AG04449 (cell line): ENCODE data around the gene HRC.

Source experiments
- CTCF ChIA-PET: fragments of 350-600 bp; formaldehyde crosslinking; extraction: SDS; loops from one replicate; lab custom pipeline; 2021; ENCODE audit warnings: antibody characterized with exemption; lab: Yijun Ruan, JAX
- POLR2A ChIA-PET: fragments of 400-600, 350-600 bp; formaldehyde crosslinking; extraction: SDS; loops from one replicate; lab custom pipeline; 2020; ENCODE audit warnings: antibody characterized with exemption, inconsistent platforms; lab: Yijun Ruan, JAX
- DNase-seq: peaks from one replicate; pipeline ENCODE4 v3.0.0-alpha.2; 2010; ENCODE audit warnings: low read depth, low spot score
- H3K4me3 ChIP-seq: 2 replicates; pipeline ENCODE4 v1.5.1; 2011; ENCODE audit warnings: low read depth, mild to moderate bottlenecking, control low read depth, low read length
- CTCF ChIP-seq: IDR thresholded peaks from one replicate; pipeline ENCODE4 v1.5.1; 2011; ENCODE audit warnings: mild to moderate bottlenecking, moderate library complexity, low read length, control low read depth, inconsistent platforms; ENCODE audit not compliant: insufficient read depth; ENCODE audit errors: missing control alignments

Gene HRC

GRCh38 chr19:49161987-49162386 is 6.8 kb upstream of the HRC start:
- no peak overlapping the region for H3K4me3 ChIP-seq
- ChIA-PET CTCF (interaction anchor here (1.4 to 4.6 kb wide), 2 partner anchors 16 to 37 kb away, joined by 3 to 29 read pairs; no protein-coding TSS in a partner anchor), POLR2A (interaction anchor here (1.1 kb wide), 2 partner anchors 14 to 15 kb away, joined by 3 to 4 read pairs; no protein-coding TSS in a partner anchor)
- TF ChIP-seq CTCF: no peak
- DNase-seq: no peak

- DNase-seq: no peak
- POLR2A ChIA-PET: no interaction called here
- H3K4me3 ChIP-seq: no peak overlapping the region
- CTCF ChIA-PET: interaction anchor here (0.9 to 2.3 kb wide), 9 partner anchors 10 to 86 kb away, joined by 3 to 6 read pairs (median 4); no protein-coding TSS in a partner anchor
- TF ChIP-seq CTCF: no peak
Measured at GRCh38 chr19:49160450-49161189, 5.4 kb upstream of the HRC start.

- peak within 1 kb of the TSS; percentile 93 for H3K4me3 ChIP-seq
- no peak for TF ChIP-seq CTCF
- ChIA-PET POLR2A (no interaction called here), CTCF (interaction anchor here (1.1 to 1.8 kb wide), 2 partner anchors 41 to 44 kb away, joined by 3 to 4 read pairs; partner anchors contain the start of gene LIN7B)
- no peak for DNase-seq
Measured at GRCh38 chr19:49157445-49158224, 2.4 kb upstream of the HRC start, which contains the start of gene TRPM4. Gene TRPM4, plus strand, starts transcription at chr19:49157792. Its CDS starts 75 bp downstream, at chr19:49157867.

GRCh38 chr19:49155820-49156346 is 687 bp upstream of the HRC start:
- no peak for DNase-seq
- ChIA-PET POLR2A (no interaction called here), CTCF (interaction anchor here (1.7 kb wide), 1 partner anchor 9 kb away, joined by 5 read pairs; no protein-coding TSS in a partner anchor)
- H3K4me3 ChIP-seq: no peak overlapping the region
- no peak for TF ChIP-seq CTCF

- POLR2A ChIA-PET: no interaction called here
- no peak for TF ChIP-seq CTCF
- no peak overlapping the region for H3K4me3 ChIP-seq
- no peak for DNase-seq
- CTCF ChIA-PET: no interaction called here
Measured at GRCh38 chr19:49154279-49154678, 917 bp downstream of the HRC start.
